Parathyroid adenoma (tissue), 2 donors: ENCODE data around the gene UBAP1L.

Experiments
- H2AFZ ChIP-seq: fragments of 300-600 bp; sonication (generic); one replicate; pipeline ENCODE4 v1.7.0; 2017; ENCODE audit warnings: antibody characterized with exemption, mild to moderate bottlenecking
- H3K27ac ChIP-seq: fragments of 300-600 bp; sonication (generic); one replicate; pipeline ENCODE4 v1.7.0; 2017
- H3K27me3 ChIP-seq: fragments of 300-600 bp; sonication (generic); one replicate; pipeline ENCODE4 v1.7.0; 2017; ENCODE audit warnings: low read length; ENCODE audit not compliant: control insufficient read depth, insufficient read depth
- H3K36me3 ChIP-seq: fragments of 300-600 bp; sonication (generic); one replicate; pipeline ENCODE4 v1.7.0; 2017; ENCODE audit warnings: low read length; ENCODE audit not compliant: control insufficient read depth, insufficient read depth
- H3K4me1 ChIP-seq: fragments of 300-600 bp; sonication (generic); one replicate; pipeline ENCODE4 v1.7.0; 2017; ENCODE audit warnings: control low read depth
- H3K4me2 ChIP-seq: fragments of 300-600 bp; sonication (generic); one replicate; pipeline ENCODE4 v1.7.0; 2017; ENCODE audit warnings: low read length
- H3K4me3 ChIP-seq: fragments of 300-600 bp; sonication (generic); one replicate; pipeline ENCODE4 v1.7.0; 2017; ENCODE audit warnings: low read depth, low read length
- H3K79me2 ChIP-seq: fragments of 300-600 bp; sonication (generic); one replicate; pipeline ENCODE4 v1.7.0; 2017; ENCODE audit warnings: control low read depth
- H3K9ac ChIP-seq: fragments of 300-600 bp; sonication (generic); one replicate; pipeline ENCODE4 v1.7.0; 2017; ENCODE audit warnings: mild to moderate bottlenecking
- H3K9me3 ChIP-seq: fragments of 300-600 bp; sonication (generic); one replicate; pipeline ENCODE4 v1.7.0; 2017; ENCODE audit warnings: low read length; ENCODE audit not compliant: control insufficient read depth
- CTCF ChIP-seq: fragments of 300-600 bp; sonication (generic); IDR thresholded peaks from one replicate; pipeline ENCODE4 v1.7.0; 2017; ENCODE audit warnings: antibody characterized with exemption, mild to moderate bottlenecking
- donor health status: primary hyperparathyroidism.

The UBAP1L gene

DNA sequence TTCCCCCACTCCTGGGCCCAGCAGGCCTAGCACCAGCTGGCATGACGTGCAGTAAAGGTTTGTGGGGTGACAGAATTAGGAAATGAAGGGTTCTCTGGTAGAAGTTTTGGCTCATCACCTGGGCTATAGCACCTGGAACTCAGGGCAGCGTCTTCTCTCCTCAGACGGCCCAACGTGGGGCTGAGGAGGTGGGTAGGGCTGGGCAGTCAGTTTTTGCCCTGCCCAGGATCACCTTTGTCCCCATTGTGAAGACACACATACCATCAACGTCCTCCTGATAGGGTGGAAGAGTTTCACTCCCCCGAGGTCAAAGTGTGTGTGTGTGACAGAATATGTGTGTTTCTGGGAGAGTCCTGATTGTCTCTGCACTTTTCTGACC lies 26.4 kb downstream of the UBAP1L start:
- Histone ChIP-seq H3K79me2 (no peaks in the 10 kb centered on the region), H2AFZ (no peak overlapping the region), H3K36me3 (no peaks in the 10 kb centered on the region), H3K9me3 (no peaks in the 10 kb centered on the region), H3K9ac (no peak overlapping the region), H3K27me3 (no peaks in the 10 kb centered on the region), H3K4me2 (no peak overlapping the region), H3K4me1 (no peaks in the 10 kb centered on the region), H3K27ac (no peak overlapping the region), H3K4me3 (no peak overlapping the region)
- no peak for TF ChIP-seq CTCF

DNA sequence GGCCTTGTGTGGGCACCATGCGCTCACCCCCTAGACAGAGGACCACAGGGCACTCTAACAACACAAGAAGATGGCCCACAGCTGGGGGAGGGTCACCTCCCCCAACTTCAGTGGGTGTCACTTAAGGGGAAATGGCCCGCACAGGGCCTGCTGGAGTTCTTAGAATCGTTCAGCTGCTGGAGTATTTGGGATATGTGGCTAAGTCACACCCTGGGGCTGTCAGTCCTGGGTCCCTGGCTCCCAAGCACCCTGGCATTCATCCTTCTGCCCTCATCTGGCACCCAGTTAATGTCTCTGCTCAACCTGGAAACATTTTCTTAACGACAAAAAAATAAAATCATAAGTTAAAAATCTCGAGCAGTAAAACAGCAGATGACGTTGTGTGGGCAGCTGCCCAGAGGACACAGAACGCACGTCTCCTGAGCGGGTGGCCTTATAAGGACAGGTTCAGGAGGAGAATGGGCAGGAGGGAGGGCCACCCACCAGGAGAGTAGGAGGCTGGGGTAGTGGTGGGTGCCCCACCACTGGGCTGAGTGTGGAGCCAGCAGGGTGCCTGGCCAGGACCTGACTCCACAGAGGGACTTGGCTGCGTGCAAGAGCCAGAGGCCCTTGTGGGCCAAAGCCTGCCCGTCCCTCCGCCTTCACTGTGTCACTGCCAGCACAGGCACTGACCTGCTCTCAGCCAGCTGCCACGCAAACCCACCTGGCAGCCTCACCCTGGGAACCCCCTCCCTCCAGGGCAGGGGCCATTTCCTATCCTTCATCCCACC lies 26.9 kb downstream of the UBAP1L start:
- no peak overlapping the region for H3K27ac ChIP-seq
- no peaks in the 10 kb centered on the region for H3K36me3 ChIP-seq
- H3K4me1 ChIP-seq, result no peaks in the 10 kb centered on the region
- H3K4me3 ChIP-seq, result no peak overlapping the region
- H3K4me2 ChIP-seq, result no peak overlapping the region
- H3K9me3 ChIP-seq, result no peaks in the 10 kb centered on the region
- H3K9ac ChIP-seq, result no peak overlapping the region
- TF ChIP-seq CTCF, result no peak
- no peaks in the 10 kb centered on the region for H3K27me3 ChIP-seq
- no peak overlapping the region for H2AFZ ChIP-seq
- no peaks in the 10 kb centered on the region for H3K79me2 ChIP-seq

DNA sequence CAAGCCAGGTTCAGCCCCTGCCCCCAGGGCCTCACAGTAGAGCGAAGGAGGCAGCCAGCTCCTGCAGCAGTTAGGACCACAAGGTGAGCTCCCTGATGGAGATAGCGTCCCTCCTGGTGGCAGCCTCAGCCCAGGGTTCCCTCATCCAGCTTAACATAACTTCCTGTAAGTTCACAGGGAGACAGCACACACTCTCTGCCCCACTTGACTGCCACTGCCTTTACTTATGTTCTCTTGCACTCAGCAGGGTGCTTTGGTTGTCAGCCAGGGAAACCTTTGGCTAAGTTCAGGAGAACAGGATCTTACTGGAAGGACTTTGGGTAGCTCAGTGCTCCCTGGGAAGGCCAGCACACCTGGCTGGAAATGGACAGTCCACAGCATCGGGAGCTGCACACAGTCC lies 27.6 kb downstream of the UBAP1L start:
- Histone ChIP-seq H3K4me1 (peaks cover 5% of the 10 kb centered on the region), H3K9me3 (no peaks in the 10 kb centered on the region), H3K9ac (no peak overlapping the region), H2AFZ (no peak overlapping the region), H3K4me2 (no peak overlapping the region), H3K27me3 (no peaks in the 10 kb centered on the region), H3K4me3 (no peak overlapping the region), H3K36me3 (no peaks in the 10 kb centered on the region), H3K79me2 (no peaks in the 10 kb centered on the region), H3K27ac (no peak overlapping the region)
- TF ChIP-seq CTCF, result no peak

- H3K27ac ChIP-seq, result no peak overlapping the region
- no peak overlapping the region for H3K9ac ChIP-seq
- H3K27me3 ChIP-seq, result no peaks in the 10 kb centered on the region
- H3K4me3 ChIP-seq, result no peak overlapping the region
- no peaks in the 10 kb centered on the region for H3K9me3 ChIP-seq
- H3K36me3 ChIP-seq, result no peaks in the 10 kb centered on the region
- peaks cover 5% of the 10 kb centered on the region for H3K4me1 ChIP-seq
- no peak overlapping the region for H2AFZ ChIP-seq
- no peaks in the 10 kb centered on the region for H3K79me2 ChIP-seq
- TF ChIP-seq CTCF, result no peak
- no peak overlapping the region for H3K4me2 ChIP-seq
These were observed 28.3 kb downstream of the UBAP1L start for GRCh38 chr15:65086680-65087111.
